HG02870 (cell line): ENCODE results near the gene DYNLL1.
"Not testable (repeated sequence)": the region's sequence is repeated elsewhere in the genome, so short reads cannot be mapped to it uniquely, and the experiment has no call there.

Experiments
- ATAC-seq: cut with Tn5 transposase; IDR thresholded peaks from one replicate; pipeline ENCODE4 v1.9.1; 2021; ENCODE audit warnings: mild to moderate bottlenecking, moderate library complexity; ENCODE audit not compliant: unreplicated experiment

The DYNLL1 gene

GRCh38 chr12:120504587-120504986 lies 8.7 kb downstream of the DYNLL1 start:
- ATAC-seq, result no peak

- ATAC-seq, result no peak
These were observed 12.6 kb downstream of the DYNLL1 start for GRCh38 chr12:120508537-120508936.

DNA sequence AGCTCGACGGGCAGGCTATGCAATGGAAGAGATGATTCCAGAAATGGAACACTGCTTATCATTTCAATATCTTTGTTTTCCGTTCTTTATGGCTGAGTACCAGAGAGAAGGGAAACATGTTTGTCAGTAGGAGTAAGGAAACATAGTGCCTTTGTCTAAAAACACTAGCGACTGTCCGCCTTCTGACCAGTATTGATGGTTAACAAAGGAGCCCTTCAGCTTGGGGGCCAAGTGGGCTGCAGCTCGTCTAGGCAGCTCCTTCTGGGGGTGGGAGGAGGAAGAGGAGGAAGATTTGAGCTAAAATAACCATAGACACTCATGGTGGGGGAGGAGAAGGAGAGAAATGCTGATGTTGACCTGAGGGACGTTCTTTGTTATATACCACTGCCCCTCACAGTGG lies 18.1 kb downstream of the DYNLL1 start:
- no peak for ATAC-seq

- no peak for ATAC-seq
These were observed 19.6 kb downstream of the DYNLL1 start for GRCh38 chr12:120515496-120515895.

GRCh38 chr12:120519324-120519723 lies 23.4 kb downstream of the DYNLL1 start:
- not testable (repeated sequence) for ATAC-seq

DNA sequence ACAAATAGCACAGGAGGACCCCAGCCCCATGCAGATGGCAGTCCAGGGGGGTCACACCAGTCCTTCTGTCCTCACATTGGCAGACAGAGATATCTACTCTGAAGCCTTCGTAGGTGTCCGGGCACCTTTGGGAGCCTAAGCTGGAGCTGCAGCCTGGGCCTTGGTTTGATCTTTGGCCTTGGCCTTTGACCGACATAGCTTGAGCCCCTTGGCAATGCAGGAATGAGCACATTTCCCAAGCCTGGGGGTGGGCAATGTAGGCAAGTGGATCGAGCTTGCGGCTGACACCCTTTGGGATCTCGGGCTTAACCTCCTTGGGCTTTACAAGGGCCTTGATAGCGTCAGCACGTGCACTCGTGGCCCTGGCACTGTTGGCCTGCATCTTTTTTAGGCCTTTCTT lies 26.7 kb downstream of the DYNLL1 start:
- ATAC-seq, result no peak

- ATAC-seq, result peak; percentile 64
These were observed 33.1 kb downstream of the DYNLL1 start, which contains the start of gene COQ5 for GRCh38 chr12:120528861-120529525. TSS of gene COQ5 (minus strand) at chr12:120529158. CDS start at chr12:120529141, 17 bp downstream.

GRCh38 chr12:120529641-120530417 lies 33.9 kb downstream of the DYNLL1 start:
- ATAC-seq, result no peak

GRCh38 chr12:120530418-120530761 lies 34.5 kb downstream of the DYNLL1 start:
- ATAC-seq, result not testable (repeated sequence)

DNA sequence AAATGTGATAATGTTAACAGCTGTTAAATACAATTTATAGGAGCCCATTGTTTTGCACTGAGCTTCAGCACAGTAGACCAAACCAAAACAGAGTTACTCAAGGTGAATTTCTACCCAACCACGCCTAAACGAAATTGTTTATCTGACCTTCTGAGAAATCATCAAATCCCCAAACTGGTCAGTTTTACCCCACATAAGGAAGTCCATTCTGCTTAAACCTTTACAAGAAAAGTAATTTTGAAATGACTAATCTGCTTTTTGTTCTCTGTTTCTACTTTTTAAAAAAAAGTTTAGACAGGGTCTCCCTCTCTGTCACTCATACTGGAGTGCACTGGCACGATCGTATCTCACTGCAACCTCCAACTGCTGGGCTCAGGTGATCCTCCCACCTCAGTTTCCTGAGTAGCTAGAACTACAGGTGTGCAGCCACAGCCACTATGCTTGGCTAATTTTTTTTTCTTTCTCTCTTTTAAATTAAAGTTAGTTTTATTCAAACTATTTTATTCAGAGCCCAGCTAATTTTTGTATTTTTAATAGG lies 36.9 kb downstream of the DYNLL1 start:
- ATAC-seq, result no peak

DNA sequence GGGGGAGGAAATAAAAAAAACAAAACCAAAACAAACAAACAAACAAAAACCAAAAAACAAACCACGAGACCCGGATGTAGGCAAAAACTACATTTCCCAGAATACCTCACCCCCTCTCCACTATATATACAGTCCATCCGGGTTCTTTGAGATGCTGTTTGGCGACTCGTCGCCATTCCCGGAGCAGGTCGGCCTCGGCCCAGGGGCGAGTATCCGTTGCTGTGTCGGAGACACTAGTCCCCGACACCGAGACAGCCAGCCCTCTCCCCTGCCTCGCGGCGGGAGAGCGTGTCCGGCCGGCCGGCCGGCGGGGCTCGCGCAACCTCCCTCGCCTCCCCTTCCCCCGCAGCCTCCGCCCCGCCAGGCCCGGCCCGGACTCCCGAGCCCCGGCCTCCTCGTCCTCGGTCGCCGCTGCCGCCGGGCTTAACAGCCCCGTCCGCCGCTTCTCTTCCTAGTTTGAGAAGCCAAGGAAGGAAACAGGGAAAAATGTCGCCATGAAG lies 38.3 kb downstream of the DYNLL1 start, which contains the start of gene RNF10:
RNF10 (plus strand) TSS at position 154 of the 500 bp plus-strand sequence. CDS start 456 bp downstream, outside the sequence.
- peak; percentile 56 for ATAC-seq

DNA sequence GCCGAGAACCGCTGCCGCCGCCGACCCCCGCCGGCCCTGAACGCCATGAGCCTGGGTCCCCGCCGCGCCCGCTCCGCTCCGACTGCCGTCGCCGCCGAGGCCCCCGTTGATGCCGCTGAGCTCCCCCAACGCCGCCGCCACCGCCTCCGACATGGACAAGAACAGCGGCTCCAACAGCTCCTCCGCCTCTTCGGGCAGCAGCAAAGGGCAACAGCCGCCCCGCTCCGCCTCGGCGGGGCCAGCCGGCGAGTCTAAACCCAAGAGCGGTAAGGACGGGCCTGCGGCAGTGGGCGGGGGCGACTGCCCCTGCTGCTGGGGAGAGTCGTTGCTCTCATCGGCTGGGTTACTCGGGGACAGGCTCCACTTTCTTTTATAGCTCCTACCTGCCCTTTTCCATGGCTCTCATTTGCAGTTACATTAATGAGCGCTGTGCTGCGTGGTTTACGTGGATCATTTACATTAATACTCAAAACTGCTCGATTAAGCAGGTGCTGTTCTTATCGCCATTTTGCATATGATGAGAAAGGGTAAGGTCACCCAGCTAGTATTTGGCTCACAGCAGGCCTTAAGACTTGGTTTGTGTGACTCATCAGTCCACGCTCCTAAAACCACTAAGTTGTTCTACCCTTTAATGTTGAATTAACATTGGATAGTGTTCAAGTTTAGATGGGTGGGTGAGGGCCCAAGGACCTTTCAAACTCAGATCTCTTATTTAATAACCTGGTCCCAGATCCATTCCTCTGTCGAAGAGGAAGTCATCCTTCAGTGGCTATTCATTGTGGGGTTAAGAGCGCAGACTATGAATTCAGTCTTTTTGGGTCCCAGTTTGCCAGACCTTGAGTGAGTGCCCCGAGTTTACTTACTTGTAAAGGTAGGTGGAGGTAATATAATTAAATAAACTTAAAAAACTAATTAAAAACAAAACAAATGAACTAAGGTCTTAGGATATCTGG lies 39.1 kb downstream of the DYNLL1 start:
- ATAC-seq, result peak; percentile 31

DNA sequence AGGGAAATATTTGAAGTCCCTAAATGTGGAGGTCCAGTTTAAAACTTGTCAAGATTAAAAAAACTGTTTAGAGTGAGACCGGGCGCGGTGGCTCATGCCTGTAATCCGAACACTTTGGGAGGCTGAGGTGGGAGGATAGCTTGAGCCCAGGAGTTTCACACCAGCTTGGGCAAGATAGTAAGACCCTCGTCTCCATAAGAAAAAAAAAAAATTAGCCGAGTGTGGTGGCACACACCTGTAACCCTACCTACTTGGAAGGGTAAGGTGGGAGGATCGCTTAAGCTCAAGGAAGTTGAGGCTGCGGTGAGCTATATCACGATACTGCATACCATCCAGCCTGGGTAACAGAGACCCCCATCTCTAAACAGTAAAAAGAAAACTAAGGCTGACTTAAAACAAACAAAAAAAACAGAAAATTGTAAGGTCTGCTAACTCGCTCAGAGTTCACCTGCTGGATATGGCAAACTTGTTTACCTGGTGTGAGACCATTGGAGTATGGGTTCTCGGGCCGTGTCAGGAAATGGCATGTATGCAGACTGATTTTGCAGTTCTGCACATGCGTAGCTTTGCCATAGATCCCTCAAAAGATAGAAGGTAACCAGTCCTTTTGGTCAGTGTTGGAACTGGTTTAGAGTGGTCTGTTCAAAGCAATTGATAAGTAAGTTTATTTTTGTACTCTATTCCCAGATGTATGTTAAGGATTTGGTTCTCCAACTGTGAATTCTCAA lies 40.3 kb downstream of the DYNLL1 start:
- ATAC-seq, result no peak

DNA sequence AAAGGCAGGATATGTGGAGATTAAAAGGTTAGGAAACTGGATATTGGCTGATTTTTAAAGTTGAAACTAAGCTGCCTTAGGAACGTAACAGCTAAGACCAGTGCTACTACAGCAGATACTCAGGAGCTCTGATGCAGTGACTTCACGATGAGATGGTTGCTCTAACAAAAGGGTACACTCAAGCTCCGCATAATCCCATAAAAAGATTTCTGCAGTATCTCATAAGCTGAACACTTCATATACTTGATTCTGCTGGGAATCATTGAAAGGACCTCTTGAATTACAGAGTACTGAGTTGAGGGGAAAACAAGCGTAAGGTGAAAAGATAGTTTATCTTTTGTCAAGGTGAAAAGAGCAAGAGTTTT lies 41.9 kb downstream of the DYNLL1 start:
- ATAC-seq, result no peak

DNA sequence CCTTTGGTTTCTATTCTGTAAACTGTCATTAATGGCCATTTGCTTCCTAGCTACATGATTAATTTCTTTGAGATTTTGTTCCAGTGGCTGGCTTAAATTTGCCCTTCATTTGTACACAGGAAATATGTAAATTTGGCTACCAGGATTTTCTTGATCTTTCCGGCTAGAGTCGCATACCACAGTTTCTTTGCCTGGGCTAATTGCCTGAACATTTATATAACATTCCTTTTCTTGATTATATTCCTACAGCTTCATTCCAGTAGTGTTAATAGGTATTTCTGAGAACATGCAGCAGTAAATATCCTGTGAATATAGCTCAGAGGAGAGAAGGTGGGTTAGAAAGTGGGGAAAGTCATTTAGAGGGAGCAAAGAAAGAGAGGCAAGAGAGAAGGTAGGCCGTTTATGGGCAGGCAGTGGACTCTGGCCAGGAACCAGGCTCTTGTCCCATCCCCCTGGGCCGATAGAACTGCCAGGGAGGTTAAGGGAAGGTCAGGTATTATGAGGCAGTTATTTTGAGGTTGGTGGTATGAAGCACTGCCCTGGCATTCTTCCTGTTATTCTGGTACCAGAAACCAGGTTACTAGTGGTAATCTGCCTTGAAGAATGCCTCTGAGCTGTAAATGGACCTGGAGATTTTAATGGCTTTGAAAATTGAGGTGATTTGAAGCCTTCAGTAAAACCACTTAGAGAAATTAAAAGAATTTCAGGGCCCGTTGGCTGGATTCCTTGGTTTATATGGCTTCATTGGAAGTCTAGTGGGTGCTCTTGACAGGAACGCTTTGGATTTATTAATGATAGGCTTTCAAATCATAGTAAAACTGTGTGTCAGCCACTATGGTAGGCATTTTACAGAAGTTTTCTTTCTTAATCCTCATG lies 42.6 kb downstream of the DYNLL1 start:
- ATAC-seq, result no peak

- no peak for ATAC-seq
These were observed 43.4 kb downstream of the DYNLL1 start for GRCh38 chr12:120539303-120539702.

- ATAC-seq, result no peak
These were observed 44.5 kb downstream of the DYNLL1 start for GRCh38 chr12:120540445-120540844.

DNA sequence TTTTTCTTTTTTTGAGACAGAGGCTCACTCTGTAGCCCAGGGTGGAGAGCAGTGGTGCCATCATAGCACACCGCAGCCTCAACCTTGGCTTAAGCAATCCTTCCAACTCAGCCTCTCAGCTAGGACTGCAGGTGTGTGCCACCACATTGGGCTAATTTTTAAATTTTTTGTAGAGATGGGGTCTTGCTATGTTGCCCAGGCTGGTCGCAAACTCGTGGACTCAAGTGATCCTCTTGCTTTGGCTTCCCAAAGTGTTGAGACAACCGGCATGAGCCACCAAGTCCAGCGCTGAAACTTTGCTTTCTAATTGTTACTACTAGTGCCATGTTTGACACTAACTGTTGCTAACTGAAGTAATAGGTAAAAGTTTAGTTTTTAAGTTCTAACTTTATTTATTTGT lies 46.3 kb downstream of the DYNLL1 start:
- no peak for ATAC-seq

DNA sequence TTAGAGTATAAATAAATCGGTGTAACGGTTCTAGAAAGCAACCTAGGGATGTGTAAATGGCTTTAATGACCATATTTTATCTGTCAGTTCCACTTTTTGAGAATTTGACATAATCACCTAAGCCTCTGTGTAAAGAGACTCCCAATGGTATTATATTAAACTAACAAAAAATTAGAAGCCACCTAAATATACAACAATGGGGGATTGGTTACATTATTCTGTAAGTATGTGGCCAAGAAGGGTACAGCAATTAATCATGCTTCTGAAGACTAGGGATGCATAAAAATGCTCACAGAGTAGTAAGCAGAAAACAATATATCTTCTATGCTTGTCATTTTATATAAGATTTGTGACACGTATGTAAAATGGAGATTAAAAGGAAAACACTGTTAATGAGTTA lies 48.8 kb downstream of the DYNLL1 start:
- no peak for ATAC-seq
